GM12872 (cell line): ENCODE data around the gene RAB5A.

Experiments
- TF ChIP-seq, protein P1 (sequence below): IDR thresholded peaks from 3 replicates; pipeline ENCODE4 v1.5.1; 2011; ENCODE audit warnings: low read depth, mild to moderate bottlenecking, low read length, moderate library complexity; ENCODE audit not compliant: insufficient read depth

Gene RAB5A

DNA sequence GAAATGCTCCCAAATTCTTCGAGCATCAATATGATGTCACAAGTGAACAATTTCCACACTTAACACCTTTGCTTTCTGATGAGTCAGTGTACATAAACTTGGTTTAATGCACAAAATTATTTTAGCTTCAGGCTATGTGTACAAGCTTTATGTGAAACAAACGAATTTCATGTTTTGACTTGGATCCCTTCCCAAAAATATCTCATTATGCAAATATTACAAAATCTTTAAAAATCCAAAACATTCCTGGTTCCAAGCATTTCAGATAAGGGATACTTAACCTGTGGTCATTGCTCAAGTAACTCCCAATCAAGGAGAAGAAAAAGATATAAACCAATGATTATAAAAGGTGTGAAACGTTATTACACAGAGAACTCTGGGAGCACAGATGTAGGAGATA, 25.2 kb downstream of the RAB5A start:
- TF ChIP-seq, protein P1, sequence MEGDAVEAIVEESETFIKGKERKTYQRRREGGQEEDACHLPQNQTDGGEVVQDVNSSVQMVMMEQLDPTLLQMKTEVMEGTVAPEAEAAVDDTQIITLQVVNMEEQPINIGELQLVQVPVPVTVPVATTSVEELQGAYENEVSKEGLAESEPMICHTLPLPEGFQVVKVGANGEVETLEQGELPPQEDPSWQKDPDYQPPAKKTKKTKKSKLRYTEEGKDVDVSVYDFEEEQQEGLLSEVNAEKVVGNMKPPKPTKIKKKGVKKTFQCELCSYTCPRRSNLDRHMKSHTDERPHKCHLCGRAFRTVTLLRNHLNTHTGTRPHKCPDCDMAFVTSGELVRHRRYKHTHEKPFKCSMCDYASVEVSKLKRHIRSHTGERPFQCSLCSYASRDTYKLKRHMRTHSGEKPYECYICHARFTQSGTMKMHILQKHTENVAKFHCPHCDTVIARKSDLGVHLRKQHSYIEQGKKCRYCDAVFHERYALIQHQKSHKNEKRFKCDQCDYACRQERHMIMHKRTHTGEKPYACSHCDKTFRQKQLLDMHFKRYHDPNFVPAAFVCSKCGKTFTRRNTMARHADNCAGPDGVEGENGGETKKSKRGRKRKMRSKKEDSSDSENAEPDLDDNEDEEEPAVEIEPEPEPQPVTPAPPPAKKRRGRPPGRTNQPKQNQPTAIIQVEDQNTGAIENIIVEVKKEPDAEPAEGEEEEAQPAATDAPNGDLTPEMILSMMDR, result no peak

DNA sequence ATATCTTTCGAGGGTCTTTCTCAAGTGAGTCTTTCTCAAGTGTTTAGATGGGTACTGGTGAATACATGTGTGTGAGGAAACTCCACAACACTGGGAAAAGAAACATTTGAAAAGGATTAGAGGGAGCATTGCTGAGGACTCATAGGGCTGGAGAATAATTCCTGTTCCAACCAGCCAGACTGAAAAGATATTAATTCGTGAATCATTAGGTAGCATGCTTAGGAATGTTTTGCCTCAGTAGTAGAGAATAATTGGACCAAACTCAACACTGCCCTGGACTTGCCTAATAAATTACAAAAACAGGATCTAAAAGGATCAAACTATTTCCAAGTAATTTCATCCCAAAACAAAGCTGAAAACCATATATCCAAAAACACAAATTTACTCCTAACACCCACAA, 47.9 kb downstream of the RAB5A start:
- TF ChIP-seq, protein P1, result no peak

DNA sequence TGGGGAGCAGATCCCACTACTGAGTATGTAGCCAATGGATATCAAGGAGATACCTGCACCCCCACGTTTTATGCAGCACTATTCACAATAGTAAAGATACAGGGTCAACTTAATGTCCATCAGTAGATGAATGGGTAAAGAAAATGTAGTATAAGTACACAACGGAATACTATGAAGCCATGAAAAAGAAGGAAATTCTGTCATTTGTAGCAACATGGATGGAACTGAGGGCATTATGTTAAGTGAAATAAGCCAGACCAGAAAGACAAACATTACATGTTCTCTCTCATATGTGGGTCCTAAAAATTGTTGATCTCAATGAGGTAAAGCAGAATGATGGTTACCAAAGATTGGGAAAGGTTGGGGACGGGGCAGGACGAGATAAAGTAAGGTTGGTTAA, 50.6 kb downstream of the RAB5A start:
- TF ChIP-seq, protein P1, result no peak

DNA sequence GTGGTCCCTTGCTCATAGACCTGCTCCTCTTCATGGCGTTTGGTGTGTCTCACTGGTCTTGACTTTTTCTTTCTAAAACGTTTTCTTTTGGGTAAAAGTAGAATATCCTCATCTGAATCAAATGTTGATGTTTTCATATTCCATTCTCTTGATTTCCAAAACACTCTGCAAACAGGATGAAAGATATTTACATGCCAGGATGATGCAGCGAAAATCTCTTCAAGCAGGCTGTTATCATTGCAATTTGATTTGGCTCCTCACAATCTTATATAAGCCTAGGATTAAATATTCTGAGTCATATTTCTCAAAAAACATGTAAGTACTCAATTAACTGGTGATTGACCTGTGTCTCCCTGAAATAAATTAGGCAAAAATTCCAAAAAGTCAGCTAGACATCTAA, 55.0 kb downstream of the RAB5A start:
- TF ChIP-seq, protein P1, result no peak

DNA sequence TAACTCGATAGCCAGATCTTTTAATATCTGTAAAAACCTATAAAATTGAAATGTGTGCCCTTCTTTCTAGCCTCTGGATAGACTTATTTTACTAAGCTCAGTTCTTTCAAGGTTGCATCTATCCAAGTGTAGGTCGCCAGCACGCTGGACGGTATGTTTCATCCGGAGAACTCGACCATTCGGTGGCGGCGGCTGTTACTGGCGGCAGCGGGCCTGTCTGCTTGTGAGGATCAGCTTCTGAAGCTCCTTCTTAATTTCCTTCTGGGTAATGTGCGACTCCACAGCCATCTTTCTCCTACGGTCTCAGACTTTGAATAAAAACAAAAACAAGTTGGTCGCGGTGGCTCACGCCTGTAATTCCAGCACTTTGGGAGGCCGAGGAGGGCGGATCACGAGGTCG, 61.1 kb downstream of the RAB5A start:
- TF ChIP-seq, protein P1, result no peak

DNA sequence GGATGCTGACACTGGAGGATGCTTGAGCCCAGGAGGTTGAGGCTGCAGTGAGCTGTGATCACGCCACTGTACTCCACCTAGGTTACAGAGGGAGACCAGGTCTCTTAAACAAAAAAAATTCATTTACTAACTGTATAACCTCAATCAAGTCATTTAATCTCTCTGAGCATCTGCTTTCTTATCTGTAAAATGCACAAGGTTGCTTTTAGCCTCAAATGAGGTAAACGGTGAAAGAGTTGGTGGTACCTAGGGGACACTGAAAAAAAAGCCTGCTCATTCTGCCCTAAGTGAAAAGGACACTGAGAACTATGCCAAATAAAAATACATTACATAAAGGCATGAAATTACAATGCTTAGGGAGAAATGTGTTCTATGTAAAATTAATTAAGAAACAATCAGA, 61.7 kb downstream of the RAB5A start:
- TF ChIP-seq, protein P1, result no peak

DNA sequence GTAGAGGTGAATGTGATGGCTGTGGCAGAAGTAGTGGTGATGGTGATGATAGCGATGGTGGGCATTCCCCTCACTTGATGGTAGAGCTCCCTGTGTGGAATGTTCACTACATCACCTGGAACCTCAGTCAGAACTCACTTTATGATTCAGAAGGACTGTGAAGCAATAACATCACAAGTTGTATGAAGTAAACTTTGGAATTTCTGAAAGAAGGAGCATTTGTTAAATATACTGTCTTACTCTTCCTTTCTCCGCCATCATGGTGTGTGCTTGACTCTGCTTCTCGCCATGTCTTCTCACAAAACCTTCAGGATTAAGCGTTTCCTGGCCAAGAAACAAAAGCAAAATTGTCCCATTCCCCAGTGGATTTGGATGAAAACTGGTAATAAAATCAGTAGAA, 65.3 kb downstream of the RAB5A start, which contains the start of gene PP2D1:
PP2D1 (minus strand) TSS at position 101 of the 400 bp plus-strand sequence. CDS start 192 bp downstream, outside the sequence.
- TF ChIP-seq, protein P1, result no peak

DNA sequence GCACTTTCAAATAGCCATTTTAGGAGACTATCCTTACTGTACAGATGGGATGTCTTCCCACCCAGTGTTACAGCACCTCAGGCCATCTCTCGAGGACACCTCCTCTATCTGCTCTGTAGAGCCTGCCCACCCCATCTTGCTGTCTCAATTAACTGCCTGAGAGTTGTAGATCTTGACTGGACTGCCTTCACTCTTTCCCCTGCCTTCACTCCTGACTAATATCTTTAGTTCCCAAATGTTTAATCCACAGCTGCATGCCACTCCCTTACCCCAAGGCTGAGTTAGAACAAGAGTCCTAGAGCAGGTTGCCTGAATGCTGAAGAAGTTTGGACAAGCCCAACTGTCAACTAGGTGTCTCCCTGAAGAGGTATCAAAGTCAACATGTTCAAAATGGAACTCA, 66.5 kb downstream of the RAB5A start:
- TF ChIP-seq, protein P1, result no peak
